NOMO-1 (cell line): ENCODE data around the gene KCNIP1.
A peak's percentile ranks its signal among the peaks of the same experiment; 100 is the strongest.

Experiments used
- DNase-seq, 2 experiments: peaks; one replicate each; lab custom pipeline; 2025; ENCODE audit not compliant: unreplicated experiment in 2 of 2; lab: John Stamatoyannopoulos, UW

Gene KCNIP1

GRCh38 chr5:170625221-170626165 lies 121.7 kb downstream of the KCNIP1 start:
- DNase-seq = no peak

- no peak for DNase-seq
Measured at GRCh38 chr5:170626507-170627150, 122.8 kb downstream of the KCNIP1 start.

- DNase-seq = no peak
Measured at GRCh38 chr5:170627271-170627670, 123.5 kb downstream of the KCNIP1 start.

GRCh38 chr5:170628028-170628427 lies 124.2 kb downstream of the KCNIP1 start:
- no peak for DNase-seq

GRCh38 chr5:170628691-170629565 lies 125.1 kb downstream of the KCNIP1 start:
- DNase-seq = no peak

GRCh38 chr5:170629566-170630175 lies 125.9 kb downstream of the KCNIP1 start:
- DNase-seq = no peak

GRCh38 chr5:170630226-170630625 lies 126.4 kb downstream of the KCNIP1 start:
- no peak for DNase-seq

GRCh38 chr5:170630711-170631141 lies 126.9 kb downstream of the KCNIP1 start:
- peak in 1 of 2 experiments; percentile 42 for DNase-seq

- no peak for DNase-seq
Measured at GRCh38 chr5:170631466-170632195, 127.8 kb downstream of the KCNIP1 start.

- DNase-seq = no peak
Measured at GRCh38 chr5:170632266-170632984, 128.6 kb downstream of the KCNIP1 start.

GRCh38 chr5:170632985-170633234 lies 129.1 kb downstream of the KCNIP1 start:
- no peak for DNase-seq

- DNase-seq = peak; percentile 58 to 71
Measured at GRCh38 chr5:170633235-170634081, 129.6 kb downstream of the KCNIP1 start.

- no peak for DNase-seq
Measured at GRCh38 chr5:170634256-170634990, 130.6 kb downstream of the KCNIP1 start.

- no peak for DNase-seq
Measured at GRCh38 chr5:170635706-170636105, 131.9 kb downstream of the KCNIP1 start.

- no peak for DNase-seq
Measured at GRCh38 chr5:170636206-170636605, 132.4 kb downstream of the KCNIP1 start.

- DNase-seq = no peak
Measured at GRCh38 chr5:170636801-170637477, 133.1 kb downstream of the KCNIP1 start.

- no peak for DNase-seq
Measured at GRCh38 chr5:170638051-170638450, 134.2 kb downstream of the KCNIP1 start.
